GM12878 (cell line): ENCODE results near the gene EXOC4.

Experiments
- SP1 ChIP-seq: IDR thresholded peaks from one replicate; pipeline ENCODE4 v1.6.1; 2011; ENCODE audit warnings: low read depth, low read length
- TF ChIP-seq, protein P1 (sequence below): IDR thresholded peaks from 2 replicates; pipeline ENCODE4 v1.6.1; 2012; ENCODE audit warnings: low read depth, low read length, improper control_type of control experiment

DNA sequence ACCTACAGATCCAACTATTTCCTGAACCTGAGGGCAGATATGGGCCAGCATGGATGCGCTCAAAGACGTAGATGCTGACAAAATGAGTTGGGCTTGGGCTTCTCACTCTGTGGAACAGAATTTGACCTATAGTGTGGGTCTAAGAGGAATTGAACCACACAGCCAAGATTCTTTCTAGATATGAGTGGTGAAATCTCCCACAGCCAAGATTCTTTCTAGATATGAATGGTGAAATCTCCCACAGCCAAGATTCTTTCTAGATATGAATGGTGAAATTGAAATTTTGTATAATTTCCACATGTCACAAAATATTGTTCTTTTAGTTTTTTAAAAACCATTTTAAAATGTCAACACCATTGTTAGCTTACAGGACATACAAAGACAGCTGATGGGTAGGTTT, 658.8 kb downstream of the EXOC4 start:
- TF ChIP-seq SP1: no peak
- TF ChIP-seq, protein P1, sequence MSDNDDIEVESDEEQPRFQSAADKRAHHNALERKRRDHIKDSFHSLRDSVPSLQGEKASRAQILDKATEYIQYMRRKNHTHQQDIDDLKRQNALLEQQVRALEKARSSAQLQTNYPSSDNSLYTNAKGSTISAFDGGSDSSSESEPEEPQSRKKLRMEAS: no peak
